Measurements from ENCODE around the gene ITGA7. TPM values are rescaled to one million over a fixed set of nuclear protein-coding genes. Genes with fewer than 3 reads are reported as not detected.

Gene ITGA7
- polyA plus RNA-seq, 1 experiment = 11.6 TPM

DNA sequence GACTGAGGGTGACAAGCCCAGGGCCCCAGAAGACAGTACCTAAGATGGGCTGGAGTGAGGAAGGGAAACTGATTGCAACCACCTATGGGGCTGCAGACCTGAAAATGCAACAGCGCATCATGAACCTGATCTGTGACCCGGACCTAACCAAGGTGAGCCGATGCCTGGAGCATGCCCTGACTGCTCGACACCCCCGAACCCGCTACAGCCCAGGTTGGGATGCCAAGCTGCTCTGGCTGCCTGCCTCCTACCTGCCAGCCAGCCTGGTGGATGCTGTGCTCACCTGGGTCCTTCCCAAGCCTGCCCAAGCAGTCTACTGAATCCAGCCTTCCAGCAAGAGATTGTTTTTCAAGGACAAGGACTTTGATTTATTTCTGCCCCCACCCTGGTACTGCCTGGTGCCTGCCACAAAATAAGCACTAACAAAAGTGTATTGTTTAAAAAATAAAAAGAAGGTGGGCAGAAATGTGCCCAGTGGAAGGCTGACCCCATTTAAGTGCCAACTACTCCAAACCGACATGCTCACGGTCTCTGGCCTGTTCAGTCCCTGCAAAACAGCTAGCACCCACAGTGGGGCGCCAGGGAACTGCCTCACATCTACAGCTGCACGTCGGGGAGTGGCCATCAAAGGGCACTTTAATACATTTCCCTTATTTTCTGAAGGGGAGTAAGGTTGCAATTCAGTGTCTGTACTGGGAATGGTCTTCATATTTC lies 16.7 kb upstream of the ITGA7 start:
- TF ChIP-seq, protein P1, sequence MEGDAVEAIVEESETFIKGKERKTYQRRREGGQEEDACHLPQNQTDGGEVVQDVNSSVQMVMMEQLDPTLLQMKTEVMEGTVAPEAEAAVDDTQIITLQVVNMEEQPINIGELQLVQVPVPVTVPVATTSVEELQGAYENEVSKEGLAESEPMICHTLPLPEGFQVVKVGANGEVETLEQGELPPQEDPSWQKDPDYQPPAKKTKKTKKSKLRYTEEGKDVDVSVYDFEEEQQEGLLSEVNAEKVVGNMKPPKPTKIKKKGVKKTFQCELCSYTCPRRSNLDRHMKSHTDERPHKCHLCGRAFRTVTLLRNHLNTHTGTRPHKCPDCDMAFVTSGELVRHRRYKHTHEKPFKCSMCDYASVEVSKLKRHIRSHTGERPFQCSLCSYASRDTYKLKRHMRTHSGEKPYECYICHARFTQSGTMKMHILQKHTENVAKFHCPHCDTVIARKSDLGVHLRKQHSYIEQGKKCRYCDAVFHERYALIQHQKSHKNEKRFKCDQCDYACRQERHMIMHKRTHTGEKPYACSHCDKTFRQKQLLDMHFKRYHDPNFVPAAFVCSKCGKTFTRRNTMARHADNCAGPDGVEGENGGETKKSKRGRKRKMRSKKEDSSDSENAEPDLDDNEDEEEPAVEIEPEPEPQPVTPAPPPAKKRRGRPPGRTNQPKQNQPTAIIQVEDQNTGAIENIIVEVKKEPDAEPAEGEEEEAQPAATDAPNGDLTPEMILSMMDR (IDR thresholded peaks at IDR 0.05; ENCODE audit: insufficient read depth, low read depth, low read length) = peak; percentile 67
- ChIA-PET POLR2A (interaction anchor here (0.5 kb wide), 1 partner anchor 11 kb away, joined by 3 read pairs; no protein-coding TSS in a partner anchor), CTCF (interaction anchor here (0.6 to 4.3 kb wide), 8 partner anchors 9 to 121 kb away, joined by 3 to 42 read pairs (median 3); partner anchors contain the start of genes BLOC1S1 and MMP19)
- H3K27me3 ChIP-seq (ENCODE audit: control insufficient read depth, insufficient read depth, low read length) = no peaks in the 10 kb centered on the region
- no peak for DNase-seq (ENCODE audit: low read depth)
- no peak overlapping the region for H3K4me3 ChIP-seq (ENCODE audit: low read depth, low read length)
- H3K36me3 ChIP-seq (ENCODE audit: control insufficient read depth, insufficient read depth, low read length) = peaks cover 29% of the 10 kb centered on the region

DNA sequence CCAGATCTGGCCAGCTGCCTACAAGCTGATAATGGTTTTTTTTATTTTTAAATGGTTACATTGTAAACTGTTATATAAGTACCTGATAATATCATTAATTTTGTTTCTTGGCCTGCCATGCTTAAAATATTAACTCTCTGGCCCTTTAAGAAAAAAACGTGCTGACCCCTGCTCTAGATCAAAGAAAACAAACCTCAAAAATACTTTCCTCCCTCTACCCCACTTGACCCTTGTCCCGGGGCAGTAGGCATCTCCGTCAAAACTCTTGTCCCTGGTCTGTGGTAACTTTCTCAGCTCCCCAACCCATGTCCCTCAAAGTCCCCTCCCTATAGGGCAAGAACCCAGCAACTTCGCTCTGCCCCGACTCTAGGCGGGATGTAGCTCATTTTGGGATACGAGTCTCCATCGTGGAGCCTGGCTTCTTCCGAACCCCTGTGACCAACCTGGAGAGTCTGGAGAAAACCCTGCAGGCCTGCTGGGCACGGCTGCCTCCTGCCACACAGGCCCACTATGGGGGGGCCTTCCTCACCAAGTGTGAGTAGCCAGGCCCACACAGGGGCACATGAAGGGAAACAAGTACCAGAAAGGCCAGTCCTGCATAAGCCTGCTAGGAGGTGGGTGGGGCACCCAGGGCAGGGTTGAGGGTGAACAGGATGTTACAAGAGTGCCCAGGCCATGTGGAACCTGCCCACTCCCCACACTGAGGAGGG lies 16.0 kb upstream of the ITGA7 start:
- ChIA-PET CTCF (interaction anchor here (0.6 to 4.3 kb wide), 3 partner anchors 14 to 122 kb away, joined by 3 to 42 read pairs (median 3); no protein-coding TSS in a partner anchor), POLR2A (interaction anchor here (0.7 kb wide), 1 partner anchor 16 kb away, joined by 3 read pairs; the partner anchor contains the start of gene ITGA7)
- Histone ChIP-seq H3K27me3 (ENCODE audit: control insufficient read depth, insufficient read depth, low read length) (no peaks in the 10 kb centered on the region), H3K36me3 (ENCODE audit: control insufficient read depth, insufficient read depth, low read length) (peaks cover 29% of the 10 kb centered on the region), H3K4me3 (ENCODE audit: low read depth, low read length) (no peak overlapping the region)
- no peak for DNase-seq (ENCODE audit: low read depth)
- TF ChIP-seq, protein P1 (IDR thresholded peaks at IDR 0.05; ENCODE audit: insufficient read depth, low read depth, low read length) = no peak

DNA sequence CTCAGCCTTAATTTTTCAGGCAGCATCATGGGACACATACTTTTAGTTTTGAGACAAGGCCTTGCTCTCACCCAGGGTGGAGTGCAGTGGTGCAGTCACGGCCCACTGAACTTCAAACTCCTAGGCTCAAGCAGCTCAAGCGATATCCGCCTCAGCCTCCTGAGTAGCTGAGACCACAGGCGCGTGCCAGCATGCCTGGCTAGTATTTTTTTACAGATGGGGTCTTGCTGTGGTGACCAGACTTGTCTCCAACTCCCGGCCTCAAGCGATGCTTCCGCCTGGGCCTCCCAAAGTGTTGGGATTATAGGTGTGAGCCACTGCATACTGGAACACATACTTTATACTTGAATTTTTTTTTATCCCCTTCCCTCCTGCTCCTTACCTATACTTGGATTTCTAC lies 15.2 kb upstream of the ITGA7 start:
- DNase-seq (ENCODE audit: low read depth) = no peak
- ChIA-PET CTCF (interaction anchor here (1.8 to 4.5 kb wide), 3 partner anchors 15 to 41 kb away, joined by 3 to 42 read pairs (median 24); a partner anchor contains a TSS), POLR2A (interaction anchor here (0.7 kb wide), 1 partner anchor 15 kb away, joined by 3 read pairs; the partner anchor contains the start of gene ITGA7)
- TF ChIP-seq, protein P1 (IDR thresholded peaks at IDR 0.05; ENCODE audit: insufficient read depth, low read depth, low read length) = no peak
- Histone ChIP-seq H3K27me3 (ENCODE audit: control insufficient read depth, insufficient read depth, low read length) (no peaks in the 10 kb centered on the region), H3K36me3 (ENCODE audit: control insufficient read depth, insufficient read depth, low read length) (peaks cover 29% of the 10 kb centered on the region), H3K4me3 (ENCODE audit: low read depth, low read length) (no peak overlapping the region)

DNA sequence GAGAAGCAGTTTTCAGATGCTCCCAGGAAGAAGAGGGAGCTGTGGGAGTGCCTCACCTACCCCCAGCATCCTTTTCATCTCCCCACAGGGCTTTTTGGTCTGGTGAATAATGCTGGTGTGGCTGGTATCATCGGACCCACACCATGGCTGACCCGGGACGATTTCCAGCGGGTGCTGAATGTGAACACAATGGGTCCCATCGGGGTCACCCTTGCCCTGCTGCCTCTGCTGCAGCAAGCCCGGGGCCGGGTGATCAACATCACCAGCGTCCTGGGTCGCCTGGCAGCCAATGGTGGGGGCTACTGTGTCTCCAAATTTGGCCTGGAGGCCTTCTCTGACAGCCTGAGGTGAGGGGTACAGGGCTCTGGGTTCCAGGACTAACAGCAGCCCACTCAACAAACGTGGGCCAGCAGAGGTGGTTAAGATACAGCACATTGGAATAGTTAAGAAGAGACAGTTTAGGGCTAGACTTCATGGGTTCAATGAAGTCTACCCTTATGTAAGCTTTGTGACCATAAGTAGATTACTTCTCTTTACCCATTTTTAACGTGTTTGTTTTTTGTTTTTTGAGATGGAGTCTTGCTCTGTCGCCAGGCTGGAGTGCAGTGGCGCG lies 14.0 kb upstream of the ITGA7 start:
- TF ChIP-seq, protein P1 (IDR thresholded peaks at IDR 0.05; ENCODE audit: insufficient read depth, low read depth, low read length) = no peak
- no peaks in the 10 kb centered on the region for H3K27me3 ChIP-seq (ENCODE audit: control insufficient read depth, insufficient read depth, low read length)
- DNase-seq (ENCODE audit: low read depth) = no peak
- H3K4me3 ChIP-seq (ENCODE audit: low read depth, low read length) = no peak overlapping the region
- ChIA-PET POLR2A (interaction anchor here (0.8 kb wide), 1 partner anchor 25 kb away, joined by 12 read pairs; no protein-coding TSS in a partner anchor), CTCF (interaction anchor here (1.0 to 4.5 kb wide), 9 partner anchors 8 to 75 kb away, joined by 3 to 42 read pairs (median 13); partner anchors contain the start of genes CD63 and ITGA7)
- H3K36me3 ChIP-seq (ENCODE audit: control insufficient read depth, insufficient read depth, low read length) = peaks cover 23% of the 10 kb centered on the region
